Activated CD4-positive, alpha-beta T cell treated with anti-CD3 and anti-CD28 coated beads, Interleukin-2, amount 50 U/mL, for 24 hours (primary cell): ENCODE measurements around the gene MINDY4.

Experiments used
- DNase-seq, 2 donors: peaks; one replicate each; pipeline ENCODE4 v3.0.0-alpha.2; 2020; ENCODE audit warnings: low read depth in 1 of 2, low spot score in 1 of 2

MINDY4 gene

DNA sequence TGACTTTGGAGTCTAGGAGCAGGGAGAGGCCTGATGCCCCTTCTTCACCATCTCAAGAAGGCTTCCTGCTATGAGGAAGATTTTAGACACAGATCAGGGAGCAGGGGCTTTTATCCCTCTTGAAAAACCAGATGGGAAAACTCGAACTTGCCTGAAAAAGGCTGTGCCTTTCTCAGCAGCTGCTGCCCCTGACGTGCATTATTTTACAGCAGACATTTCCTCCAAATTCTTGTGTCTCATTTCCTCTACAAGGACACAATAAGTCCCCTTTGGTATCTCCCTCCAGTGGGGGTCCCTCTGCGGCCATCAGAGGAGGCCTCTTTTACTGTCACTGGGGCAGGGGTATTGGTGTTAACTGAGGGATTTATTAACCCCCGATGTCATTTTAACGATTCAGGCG is 102.4 kb downstream of the MINDY4 start:
- no peak for DNase-seq

DNA sequence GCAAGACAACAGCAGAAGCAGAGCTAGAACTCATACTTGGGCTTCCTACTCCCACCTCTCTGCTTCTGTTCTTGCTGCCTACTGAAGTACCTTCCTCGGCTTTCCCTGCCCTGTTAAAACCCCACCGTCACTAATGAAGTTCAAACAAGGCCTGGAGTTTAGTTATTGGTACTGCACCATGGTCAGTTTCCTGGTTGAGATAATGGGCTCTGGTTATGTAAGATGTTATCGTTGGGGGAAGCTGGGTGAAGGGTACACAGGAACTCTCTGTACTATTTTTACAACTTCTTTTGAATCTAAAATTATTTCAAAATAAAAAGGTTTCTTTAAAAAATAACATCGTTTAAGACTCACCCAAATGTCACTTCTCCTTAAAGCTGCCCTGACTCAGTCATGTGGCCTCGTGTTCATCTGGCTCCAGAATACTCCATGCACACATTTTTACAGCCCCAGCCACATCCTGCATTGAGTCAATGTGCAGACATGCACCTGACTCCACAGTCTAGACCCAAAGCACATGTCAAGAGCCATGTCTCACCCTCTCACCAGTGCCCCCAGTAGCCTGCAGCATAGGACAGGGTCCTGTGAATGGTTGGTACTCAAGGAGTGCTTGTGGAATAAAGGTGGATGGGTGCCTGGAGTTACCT is 103.6 kb downstream of the MINDY4 start:
- DNase-seq, result no peak

DNA sequence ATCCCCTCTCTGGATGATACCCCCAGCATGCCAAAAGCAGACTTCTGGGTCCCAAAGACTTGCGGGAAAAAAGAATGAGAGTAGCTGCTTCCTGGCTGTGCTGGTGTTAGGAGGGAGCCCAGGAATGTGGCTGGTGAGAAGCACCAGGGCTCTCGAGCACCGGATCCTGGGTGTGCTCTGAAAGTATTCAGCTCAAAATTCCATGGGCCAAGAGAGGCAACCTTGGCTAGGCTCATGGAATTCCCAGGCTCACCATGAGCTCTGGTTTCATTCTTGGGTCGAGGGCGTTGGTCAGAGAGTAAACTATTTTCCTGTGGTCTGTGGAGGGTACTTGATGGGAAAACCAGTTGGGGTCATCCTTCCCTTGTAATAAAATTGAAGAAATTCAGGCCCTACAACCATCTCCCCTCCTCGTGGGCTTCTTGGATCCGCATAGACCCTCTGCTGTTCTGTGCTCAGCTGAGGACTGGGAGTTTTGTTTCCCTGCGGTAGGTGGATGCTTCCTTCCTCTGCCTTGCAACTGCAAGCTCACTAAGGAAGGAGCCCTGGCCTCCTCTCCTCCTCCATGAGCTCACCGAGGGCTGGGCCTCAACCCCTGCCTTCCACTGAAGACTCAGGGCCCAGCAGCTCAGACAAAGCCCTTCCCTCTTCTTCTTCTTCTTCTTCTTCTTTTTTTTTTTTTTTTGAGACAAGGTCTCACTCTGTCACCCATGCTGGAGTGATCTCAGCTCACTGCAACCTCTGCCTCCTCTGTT is 106.0 kb downstream of the MINDY4 start:
- DNase-seq, result no peak

DNA sequence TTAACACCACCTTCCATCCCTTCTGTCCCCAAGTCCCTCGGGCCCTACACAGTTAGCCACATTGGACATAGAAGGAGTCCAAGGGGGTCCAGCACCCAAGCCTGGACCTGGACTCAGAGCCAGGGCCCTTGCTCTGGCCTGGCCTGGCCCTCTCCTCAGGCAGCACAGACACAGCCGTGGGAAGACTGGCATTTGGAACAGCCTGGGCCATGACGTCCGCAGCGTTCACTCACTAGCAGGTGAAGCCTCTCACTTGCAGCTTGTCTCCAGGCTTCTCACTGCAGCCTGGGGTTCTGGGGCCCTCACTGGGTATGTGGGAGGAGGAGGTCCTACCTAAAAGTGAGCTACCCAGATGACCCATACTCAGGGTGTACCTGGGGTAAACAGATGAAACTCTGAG is 106.8 kb downstream of the MINDY4 start:
- DNase-seq, result no peak

DNA sequence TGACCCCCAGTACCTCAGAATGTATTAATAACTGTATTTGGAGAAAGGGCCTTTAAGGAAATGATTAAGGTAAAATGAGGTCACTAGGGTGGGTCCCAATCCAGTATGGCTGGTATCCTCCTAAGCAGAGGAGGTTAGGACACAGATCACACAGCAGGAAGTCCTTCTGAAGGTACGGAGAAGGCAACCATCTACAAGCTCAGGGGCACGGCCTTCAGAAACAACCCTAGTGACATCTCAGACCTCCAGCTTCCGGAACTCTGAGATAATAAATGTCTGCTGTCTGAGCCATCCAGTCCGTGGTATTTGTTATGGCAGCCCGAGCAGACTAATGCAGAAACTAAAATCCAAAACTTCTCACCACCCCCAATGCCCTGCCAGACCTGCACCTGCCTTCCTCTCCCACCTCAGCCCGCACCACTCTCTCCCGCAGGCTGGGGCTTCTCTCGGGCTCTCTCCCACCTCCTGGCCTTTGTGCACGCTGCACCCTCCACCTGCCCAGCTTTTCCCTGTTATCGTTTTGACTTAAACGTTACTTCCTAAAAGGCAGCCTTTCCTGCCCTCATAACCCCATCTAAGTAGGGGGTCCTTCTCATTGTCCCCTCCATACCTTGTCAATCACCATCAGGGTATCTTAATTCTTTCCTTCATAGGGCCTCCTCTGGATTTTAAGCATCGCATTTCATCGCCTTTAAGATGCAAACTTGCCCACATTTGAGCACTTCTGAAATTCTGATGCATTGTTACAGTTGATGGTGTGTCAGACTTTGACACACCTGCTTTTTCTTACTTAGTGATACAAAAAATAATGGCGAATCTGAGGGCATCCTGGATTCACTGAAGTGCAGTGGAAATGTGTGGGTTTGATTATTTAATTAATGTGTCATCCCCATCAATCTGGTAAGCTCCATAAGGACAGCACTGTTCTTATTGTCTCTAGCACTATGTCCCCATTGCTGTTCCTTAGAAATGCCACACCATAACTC is 108.2 kb downstream of the MINDY4 start:
- DNase-seq, result no peak

DNA sequence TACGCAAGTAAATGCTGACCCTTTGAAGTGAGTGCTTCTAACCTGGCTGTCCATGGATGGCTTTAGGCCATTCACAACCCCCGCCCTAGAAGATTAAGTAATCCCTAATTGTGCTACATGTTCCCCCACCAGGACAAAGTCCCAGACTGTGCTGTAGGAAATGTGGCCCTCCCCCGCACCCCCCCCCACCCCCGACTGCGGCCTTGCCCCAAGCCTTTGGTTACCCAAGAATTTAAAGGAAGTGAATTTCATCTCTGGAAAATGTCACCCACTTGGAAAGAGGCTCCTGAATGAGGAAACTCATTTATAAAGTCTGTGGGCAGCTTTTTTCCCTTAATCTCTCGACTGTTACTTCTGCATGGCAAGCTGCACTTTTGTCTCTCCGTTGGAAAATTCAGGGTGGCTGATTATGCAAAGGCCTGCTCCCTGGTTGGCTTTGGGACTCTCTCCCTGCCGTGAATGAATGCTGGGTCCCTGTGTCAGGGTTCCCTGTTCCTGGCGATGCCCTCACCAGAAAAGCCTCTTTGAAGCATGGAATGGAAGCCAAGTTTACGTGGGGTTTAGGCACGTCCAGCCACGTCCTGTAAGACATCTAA is 109.0 kb downstream of the MINDY4 start:
- no peak for DNase-seq

DNA sequence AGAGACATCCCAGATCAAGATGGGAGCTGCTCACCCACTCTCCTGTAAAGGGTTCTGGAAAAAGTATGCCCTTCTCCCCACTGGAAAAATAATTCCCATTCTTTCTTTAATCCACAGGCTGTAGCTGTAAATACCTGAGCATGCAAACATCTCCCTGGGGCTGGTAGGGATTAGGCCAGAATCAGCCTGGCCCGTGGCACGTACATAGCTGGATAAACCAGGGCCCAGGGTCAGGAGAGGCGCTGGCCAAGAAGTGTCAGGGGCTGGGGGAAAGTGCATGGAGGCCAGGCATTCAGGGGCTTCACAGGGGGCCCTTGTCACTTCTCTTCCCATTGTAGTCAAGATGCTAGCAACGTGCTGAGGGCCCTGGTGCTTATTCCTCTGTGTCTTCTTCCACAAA is 109.7 kb downstream of the MINDY4 start:
- no peak for DNase-seq

DNA sequence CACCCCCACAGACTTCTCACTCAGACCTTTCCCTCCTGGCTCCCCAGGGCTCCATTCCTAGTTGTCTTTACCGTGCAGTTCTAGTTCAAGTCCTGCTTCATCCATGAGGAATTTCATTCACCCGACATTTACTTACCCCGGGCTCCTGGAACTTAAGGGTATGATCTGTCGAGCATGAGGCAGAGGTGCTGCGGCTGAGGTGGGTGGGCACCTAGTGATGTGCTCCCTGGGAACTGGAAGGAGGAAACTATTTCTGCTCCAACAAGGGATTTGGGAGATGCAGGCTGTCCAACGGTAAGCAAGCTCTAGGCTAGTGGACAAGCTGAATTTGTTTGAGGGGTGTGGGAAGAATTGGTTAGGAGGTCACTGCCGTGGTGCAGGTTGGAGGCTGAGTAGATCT is 110.2 kb downstream of the MINDY4 start:
- DNase-seq, result no peak

DNA sequence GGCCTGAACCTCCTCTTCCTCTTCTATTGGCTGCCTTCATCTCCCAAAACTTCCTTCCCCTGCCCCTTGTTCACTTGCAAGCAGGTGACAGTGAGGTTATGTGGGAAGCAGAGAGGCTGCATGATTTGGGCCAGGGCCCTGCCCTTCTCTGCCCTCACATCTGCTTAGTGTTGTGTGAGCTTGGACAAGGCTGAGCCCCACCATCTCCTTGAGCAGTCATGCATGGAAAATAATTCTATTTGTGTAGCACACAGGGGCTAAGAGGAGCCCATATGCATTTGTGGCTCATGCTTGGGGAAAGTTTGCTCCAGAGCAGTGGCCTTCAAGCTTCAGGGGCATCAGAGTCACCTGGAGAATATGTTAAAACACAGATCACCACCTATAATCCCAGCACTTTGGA is 113.7 kb downstream of the MINDY4 start:
- no peak for DNase-seq

DNA sequence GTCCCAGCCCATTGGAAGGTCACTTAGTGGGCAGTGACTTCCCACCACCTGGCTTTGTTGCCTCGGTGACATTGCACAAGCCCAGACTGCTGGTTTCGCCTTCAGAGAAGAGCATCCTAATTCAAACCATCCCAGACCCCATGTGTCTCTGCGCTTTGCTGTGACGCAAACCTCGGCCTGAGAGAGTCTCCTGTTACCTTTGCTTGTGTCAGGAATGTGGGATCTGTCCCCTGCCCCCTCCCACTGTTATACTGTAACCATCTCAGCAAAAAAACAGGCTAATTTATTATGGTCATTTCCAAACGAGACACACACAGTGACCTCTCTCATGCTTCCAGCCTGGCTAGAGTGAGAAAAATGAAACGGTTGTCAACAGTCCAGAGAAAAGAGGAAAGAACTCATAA is 115.4 kb downstream of the MINDY4 start:
- no peak for DNase-seq

DNA sequence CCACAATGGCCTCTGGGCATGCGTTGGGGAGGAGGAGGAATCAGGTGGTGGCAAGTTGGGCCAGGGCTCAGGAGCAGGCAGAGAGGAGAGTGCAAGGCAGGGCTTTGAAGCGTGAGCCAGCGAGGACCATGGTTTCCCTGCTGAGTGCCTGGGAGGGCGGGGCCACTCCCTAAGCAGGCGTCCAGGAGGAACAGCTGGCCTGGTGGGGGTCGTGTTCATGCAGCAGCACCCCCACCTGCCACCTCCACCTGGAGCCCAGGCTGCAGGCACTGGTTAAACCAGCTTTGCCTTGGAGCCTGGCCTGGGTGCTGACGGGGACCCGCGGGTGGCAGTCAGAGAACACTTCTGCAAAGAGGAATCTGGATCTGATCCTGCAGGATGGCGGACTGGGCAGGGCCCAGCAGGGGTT is 116.3 kb downstream of the MINDY4 start:
- DNase-seq, result no peak

DNA sequence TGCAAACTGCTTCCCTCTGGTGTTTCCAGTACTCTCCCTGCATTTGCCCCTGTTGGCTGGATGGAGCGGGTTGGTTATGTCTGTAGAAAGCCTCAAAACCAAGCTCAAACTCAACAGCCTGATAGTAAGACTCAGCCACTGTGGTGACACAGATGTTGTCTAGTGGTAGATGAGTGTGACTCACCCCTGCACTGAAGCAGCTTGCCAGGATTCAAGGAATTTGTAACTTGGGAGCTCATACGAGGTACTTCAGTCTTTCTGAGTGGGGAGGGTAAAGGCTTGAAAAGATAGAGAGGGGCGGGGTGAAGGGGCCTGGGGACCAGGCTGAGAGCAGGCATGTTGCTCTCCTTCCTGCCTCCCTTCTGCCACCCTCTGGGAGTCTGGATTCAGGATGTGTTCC is 117.5 kb downstream of the MINDY4 start:
- no peak for DNase-seq

DNA sequence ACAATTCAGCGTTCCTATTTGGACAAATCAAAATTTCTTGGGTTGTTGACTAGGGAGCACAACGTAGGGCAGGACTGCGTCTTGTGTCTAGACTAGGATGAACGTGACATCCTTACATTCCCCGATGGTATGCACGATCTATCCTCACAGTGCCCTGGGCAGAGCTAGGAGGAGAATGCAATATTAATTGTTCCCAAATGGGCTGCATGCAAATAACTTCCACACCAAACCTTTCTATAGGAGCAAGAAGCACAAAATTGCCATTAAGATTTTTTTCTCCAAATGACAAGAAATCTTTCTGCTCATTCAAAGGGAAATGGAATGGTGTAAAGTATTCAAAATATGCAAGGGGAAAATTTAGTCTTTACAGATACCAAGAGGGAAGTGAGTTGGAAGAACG is 119.0 kb downstream of the MINDY4 start:
- no peak for DNase-seq

DNA sequence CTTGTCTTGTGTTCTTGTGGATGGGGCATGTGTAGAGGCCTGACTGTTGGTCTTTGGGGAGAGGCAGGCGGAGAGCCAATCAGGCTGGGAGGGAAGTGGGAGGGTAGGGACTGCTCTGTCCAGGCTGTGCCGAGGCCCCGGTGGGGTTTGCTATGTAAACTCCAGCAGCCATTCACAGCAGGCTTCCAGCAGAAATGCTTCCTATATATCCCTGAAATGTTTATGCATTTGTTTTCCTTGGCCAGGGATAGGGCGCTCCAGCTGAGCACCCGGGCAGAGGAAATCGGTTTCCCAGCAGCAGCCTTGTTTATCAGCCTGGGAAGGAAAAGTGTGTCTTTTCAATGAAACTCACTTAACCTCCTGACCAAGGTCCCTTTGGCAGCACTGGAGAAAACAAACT is 122.1 kb downstream of the MINDY4 start:
- no peak for DNase-seq

DNA sequence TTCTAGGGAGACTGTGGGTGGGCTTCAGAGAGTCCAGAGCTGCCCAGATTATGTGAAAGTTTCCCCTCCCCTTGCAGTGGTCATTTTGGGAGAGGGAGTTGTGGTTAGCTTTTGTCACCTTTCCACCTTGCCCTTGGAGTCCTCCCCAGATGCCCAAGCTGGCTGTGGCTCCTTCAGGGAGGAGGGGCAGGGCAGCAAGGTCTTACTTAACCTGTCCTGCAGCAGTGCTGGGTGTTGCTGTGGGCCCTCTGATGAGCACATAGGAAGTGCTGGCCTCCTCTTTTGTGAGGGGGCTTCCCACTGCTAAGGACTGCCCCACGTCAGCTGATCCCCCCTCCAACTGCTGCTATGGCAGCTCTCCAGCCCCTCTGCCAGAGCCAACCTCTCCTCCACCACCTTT is 122.8 kb downstream of the MINDY4 start:
- no peak for DNase-seq

DNA sequence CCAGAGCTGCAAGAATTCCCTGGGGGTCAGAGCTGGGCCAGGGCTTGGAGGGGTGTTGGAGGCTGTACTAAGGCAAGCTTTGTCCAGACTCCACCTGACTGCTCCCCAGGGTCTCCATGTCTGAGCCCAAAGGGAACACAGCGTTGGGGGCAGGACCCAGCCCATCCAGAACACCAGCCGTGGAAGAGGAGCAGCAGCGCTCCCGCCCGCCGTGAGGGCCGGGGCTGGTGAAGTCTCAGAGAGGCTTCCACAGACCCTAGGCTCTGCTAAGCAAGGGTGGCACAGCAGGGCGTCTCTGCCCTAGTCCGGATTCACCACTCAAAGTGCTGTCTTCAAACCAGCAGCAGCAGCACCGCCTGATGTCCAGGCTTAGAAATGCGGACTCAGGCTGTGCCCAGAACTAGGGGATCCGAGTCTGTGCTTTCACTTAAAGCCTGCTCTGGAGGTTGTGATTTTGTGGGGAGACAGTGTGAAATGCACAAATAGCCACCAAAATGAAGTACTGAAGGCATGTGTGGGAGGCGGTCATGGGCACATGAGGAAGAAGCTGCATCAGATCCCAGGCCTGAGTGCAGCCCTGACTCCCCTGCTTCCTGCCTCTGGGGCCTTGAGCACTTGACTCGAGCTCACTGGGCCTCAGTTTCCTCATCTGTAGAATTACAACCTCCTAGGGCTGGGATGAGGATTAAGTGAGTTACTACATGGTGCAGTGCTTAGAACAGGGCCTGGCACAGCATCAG is 123.8 kb downstream of the MINDY4 start:
- DNase-seq, result no peak

DNA sequence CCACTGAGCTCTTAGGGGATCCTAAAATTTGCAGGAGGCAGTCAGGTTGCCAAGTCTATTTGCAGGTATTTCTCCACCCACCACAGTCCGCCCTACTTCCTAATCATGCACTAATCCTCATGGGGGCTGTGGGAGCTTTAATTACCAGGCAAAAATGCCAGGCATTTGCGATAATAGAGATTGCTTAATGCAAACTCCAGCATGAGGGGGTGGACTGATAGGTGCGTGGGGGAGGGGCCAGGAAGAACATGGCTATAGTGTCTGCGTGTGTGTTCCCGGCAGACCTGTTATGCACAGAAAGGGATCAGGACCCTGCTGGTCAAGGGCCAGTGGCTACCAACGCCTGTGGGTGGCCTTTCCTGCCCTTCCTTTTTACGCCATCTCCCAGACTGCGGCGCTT is 124.8 kb downstream of the MINDY4 start:
- no peak for DNase-seq

DNA sequence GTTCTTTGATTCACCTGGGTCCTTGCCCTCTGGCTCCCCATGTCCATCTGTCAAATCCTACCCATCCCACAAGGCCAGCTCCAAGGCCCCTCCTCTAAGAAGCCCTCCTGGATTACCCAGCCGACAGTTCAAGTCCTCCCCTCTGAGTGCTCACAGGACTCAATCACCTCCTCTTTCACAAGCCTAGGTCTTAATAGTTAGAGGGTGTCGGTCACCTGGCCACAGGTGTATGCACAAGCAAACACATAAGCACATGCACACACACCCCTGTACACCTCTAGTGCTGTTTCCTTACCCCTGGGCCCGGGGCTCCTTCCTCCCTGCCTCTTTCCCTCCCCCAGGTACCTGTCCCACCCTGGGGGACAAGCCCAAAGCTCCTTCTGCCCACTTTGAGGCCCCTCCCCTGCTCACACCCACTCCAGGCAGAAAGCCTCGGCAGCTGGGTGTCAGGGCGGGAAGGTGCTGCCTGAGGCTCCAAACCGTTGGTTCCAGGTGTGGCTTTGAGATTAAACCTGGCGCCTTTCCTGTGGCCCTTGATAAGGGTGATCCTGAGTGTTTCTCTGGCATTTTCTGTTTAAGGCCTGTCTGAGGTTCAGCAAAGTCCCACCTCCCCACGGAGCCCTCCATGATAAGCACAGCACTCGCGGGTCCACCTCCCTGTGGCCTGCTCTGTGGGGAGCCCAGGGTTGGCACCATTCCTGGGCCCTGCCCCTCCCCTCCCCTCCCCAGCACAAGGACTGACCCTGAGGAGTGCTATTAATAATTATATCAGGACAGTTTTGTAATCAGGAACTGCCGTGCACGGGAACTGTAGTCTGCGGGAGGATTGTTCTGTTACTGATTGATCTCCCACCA is 125.8 kb downstream of the MINDY4 start:
- DNase-seq, result no peak

DNA sequence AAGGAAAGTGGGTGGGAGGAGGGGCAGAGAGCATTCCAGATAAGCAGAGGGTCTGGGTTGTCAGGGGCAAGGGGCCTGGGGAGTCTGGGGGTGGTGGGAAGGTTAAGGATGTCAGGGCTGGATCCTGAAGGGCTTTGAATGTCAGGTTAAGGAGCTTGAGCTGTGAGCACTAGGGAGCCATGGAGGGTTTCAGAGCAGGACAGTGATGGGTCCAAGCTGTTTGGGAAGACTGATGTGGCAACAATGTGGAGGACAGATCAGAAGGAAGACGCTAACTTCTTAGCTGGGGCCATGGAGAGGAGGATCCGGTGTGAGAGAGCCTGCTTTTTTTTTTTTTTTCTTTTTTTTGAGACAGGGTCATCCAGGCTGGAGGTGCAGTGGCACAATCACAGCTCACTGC is 126.6 kb downstream of the MINDY4 start:
- no peak for DNase-seq

DNA sequence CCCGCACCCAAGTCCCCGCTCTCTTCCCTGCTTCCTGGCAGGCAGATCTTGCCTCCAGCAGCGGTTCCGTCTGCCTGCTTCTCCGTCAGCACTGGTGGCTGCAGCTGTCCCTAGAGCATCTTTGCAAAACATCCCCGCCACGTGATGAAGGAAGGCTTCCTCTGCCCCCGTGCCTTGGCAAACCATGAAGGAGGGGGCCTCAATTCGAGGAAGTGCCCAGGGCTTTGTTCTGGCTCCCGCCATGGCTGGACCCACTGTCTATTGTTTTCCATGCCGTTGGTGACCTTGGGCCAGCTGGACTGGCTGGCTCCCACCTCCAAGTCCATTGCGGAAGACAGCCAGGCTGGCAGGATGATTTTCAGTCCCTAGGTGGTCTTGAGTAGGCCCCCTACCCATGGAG is 127.2 kb downstream of the MINDY4 start:
- no peak for DNase-seq
